Epidermal melanocyte (primary cell): Measurements from ENCODE around the gene PAX5.

ENCODE experiments used
- DNase-seq: peaks from one replicate; pipeline ENCODE4 v3.0.0; 2011; ENCODE audit warnings: low spot score; ENCODE audit not compliant: insufficient read length

PAX5 gene

GRCh38 chr9:36864491-36865410 lies 169.3 kb downstream of the PAX5 start:
- no peak for DNase-seq

- no peak for DNase-seq
These were observed 171.6 kb downstream of the PAX5 start for GRCh38 chr9:36862206-36863145.

DNA sequence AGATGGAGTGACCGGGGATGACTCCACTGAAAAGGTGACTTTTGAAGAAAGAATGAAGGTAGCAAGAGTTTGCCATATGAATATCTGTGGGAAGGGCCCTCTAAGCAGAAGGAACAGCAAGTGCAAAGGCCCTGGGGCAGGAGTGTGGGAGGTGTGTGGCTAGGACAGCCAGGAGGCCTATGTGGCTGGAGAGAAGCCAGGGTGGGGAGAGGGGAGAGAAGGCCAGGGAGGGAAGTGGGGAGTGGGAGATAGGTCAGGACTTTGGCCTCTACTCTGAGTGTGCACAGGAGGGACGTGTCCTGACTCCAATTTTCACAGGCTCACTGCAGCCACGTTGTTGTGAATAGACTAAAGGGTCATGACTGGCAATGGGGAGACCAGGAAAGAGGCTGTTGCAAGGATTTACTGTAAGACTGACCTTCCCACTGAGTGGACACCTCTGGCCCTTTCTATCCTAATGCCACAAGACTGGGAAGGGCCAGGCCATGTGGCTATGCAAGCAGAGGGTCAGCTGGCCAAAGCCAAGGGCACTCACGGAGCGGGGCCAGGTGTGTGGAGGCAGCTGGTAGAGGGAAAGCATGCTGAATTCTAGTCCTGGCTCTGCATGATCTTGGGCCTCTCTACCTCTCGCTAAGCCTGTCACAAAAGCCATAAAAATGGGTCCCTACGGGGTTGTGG lies 172.4 kb downstream of the PAX5 start:
- DNase-seq: no peak

- DNase-seq: no peak
These were observed 175.2 kb downstream of the PAX5 start for GRCh38 chr9:36858805-36859375.

DNA sequence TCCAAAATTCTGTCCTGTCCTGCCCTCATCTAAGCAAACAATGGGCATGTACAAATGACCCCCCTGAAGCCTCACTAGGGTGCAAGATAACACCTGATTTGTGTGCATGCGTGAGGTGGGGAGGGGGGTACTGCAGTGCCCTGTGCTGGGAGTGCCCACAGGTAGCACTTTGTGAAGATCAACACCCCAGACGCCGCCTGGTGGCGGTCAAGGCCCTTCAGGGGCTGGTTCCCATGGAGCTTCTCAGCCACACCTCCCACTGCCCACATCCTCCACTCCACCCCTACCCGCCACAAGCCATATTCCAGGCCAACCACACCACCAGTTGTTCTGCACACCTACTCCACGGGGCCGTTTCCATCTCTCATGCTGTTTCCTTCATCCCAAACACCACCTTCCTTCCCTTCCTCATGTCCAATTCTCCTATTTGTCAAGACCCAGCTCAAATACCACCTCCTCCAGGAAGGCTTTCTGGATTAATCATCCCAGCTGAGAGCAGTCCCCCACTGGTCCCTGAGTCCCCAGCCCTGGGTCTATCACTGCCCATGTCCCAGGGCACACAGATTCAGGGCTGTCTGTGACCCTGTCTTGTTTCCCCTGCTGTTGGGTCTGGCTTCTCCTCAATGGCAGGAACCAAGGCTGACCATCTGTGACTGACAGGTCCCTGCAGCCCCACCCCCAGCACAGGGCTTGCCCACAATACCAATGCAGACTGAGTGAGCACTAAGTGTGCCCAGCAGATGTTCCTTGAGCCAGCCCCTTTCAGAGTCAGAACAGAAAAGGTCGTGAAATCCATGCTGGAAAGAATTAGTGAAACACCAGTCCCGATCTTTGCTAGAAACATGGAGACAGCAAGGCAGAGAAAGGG lies 178.4 kb downstream of the PAX5 start:
- no peak for DNase-seq

DNA sequence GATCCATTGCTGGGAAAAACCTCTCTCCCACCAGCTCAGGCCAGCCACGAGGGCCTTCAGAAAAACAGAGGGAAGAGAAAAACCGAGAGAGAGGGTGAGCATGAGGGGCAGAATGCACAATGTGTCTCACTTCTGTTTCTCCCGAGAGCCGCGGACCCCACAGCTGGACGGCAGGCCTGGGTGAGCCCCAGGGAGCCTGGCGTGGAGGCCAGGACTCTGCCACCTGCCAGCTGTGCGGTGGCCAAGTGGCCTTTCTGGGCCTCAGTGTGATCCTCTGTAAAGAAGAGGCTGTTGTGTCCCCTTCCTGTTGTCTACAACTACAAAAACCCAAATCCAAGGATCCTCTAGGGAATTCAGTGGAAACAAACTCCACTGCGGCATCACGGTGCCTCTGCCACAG lies 179.3 kb downstream of the PAX5 start:
- DNase-seq: no peak

- DNase-seq: no peak
These were observed 180.0 kb downstream of the PAX5 start for GRCh38 chr9:36854034-36854433.

DNA sequence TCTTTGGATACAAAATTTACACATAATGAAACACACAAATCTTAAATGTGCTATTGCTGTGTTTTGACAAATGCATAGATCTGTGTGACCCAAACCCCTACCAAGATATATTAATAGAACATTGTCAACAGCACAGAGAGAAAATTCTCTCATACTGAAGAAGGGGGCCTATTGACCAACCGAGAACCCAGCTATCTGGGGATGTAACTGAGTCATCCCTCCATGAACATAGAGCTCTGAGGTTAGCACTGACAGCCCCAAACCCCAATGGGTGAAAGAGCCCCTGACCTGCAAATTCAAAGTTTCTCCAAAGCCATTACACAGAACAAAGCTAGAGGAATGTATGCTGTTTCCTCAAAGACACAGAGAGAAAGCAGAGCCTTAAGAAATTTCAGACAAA lies 180.8 kb downstream of the PAX5 start:
- DNase-seq: no peak

GRCh38 chr9:36849943-36850342 lies 184.1 kb downstream of the PAX5 start:
- no peak for DNase-seq

- DNase-seq: no peak
These were observed 185.1 kb downstream of the PAX5 start for GRCh38 chr9:36848946-36849345.

GRCh38 chr9:36847781-36848673 lies 186.0 kb downstream of the PAX5 start:
- DNase-seq: no peak

DNA sequence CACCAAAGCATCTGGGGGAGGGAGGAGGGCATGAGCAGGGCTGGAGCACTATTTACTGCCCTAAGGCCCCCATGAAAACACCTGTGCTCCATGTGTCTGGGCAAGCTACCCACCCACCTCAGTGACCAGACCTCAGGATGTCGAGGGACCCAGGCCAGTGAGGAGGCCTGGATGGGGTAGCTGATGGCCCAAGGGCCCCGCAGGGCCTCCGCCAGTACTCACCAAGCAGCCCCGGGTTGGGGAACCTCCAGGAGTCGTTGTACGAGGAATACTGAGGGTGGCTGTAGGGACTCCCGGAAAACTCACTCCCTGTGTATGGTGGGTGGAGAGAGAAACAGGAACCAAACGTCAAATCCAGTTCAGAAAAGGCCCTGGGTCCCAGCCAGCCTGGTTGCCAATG lies 187.4 kb downstream of the PAX5 start:
- no peak for DNase-seq

- no peak for DNase-seq
These were observed 188.2 kb downstream of the PAX5 start for GRCh38 chr9:36845844-36846243.

- DNase-seq: no peak
These were observed 189.1 kb downstream of the PAX5 start for GRCh38 chr9:36844961-36845360.

DNA sequence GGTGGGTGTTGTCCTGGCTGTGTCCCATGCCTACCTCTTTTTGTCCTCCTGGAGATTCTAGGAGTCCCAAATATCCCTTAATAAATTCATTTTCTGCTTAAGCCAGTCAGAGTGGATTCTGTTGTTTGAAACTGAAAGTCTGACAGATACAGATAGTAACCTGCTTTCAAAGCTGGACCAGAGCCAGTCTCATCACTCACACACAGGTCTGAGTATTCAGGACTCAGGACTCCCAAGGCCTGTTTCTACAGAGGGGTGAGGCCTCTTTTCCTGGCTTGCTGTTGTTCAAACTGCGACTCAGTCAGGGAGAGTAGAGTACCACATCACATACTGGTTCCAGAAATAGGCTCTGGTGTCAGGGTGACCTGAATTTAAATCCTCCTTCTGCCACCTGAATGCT lies 190.1 kb downstream of the PAX5 start:
- DNase-seq: no peak

DNA sequence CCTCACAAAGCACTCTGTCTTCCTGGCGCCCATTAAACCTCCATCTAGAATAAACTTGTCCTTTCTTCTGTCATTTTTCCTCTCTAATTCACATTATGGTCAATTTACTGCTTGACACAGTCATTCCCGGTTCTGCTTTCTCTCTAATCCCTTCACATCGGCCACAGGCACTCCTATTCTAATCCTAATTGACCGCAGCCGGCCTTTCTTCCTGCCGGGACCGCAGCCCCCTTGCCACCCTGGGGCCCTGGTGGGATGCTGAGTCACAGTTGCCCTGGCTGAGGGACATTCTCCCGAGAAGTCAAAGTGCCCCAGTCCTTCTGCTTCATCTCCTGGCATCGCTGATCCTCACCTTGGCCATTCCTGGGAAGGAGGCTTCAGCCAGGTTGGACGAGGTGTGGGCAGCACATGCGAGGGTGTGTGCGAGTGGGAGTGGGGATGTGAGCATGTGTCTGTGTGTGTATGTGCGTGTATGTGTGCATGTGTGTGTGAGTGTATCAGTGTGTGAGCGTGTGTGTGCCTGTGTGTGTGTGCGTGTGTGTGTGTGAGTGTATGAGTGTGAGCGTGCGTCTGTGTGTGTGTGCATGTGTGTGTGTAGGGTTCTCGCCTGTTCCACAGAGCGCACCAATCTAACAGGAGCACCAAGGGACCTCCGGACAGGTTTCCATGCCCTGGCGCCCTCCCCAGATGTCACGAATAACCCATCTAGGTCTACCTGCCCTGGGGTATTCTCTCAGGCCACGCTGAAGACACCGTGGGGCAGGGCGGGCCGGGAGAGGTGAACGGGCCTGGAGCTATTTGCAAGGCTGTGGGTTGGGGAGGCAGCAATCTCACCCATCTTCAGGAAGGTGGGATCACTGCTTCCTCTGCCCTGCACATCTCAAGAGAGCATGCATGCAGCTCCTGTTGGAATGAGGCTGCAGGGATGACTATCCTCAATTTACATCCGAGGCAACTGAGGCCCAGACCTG lies 191.2 kb downstream of the PAX5 start:
- DNase-seq: no peak

DNA sequence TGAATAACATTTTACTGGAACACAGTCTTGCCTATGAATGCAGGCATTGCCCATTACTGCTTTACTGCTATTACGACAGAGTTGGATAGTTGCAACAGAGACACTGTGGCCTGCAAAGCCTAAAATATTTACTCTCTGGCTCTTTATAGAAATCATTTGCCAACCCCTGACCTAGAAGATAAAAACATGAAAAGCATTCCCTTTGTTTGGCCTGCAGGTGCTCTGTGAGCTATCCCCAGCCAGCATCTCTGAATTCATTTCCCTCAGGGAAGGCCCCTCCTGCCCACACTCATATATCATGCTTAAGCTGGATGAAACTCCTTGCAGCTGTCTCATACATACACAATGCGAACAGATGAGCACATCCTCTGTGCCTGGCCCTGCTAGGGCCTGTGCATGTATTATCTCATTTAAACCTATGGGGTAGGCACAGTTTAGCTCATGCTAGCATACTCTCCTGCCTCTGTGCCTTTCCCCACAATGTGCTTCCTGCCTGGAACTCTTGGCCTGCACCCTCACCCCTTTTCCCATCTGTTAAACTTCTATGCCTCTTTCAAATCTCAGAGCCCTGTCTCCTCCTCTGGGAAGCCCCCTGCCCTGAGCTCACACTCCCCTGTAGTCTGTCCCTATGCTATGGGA lies 193.1 kb downstream of the PAX5 start:
- DNase-seq: no peak
